ENCODE measurements around the gene WRNIP1.

WRNIP1 gene

DNA sequence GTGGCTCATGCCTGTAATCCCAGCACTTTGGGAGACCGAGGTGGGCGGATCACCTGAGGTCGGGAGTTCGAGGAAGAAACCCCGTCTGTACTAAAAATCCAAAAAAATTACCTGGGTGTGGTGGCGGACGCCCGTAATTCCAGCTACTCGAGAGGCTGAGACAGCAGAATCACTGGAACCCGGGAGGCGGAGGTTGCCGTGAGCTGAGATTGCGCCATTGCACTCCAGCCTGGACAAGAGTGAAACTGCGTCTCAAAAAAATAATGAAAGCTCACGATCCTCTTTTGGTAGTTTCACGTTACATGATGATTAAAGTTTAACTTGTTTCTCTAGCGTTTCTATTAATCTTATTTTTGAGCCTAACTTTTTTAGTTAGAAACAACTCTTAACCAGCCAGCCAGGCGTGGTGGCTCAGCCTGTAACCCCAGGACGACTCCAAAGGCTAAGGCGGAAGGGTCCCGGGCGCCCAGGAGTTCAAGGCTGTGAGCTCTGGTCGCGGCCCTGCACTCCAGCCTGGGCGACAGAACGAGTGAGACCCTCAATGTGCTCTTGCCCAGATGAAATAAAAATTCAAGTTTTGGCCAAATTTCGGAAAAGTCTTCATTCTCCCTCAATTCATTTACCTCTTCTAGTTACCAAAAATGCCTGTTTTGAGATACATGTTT lies 1.2 kb upstream of the WRNIP1 start:
- DNase-seq: no peak

DNA sequence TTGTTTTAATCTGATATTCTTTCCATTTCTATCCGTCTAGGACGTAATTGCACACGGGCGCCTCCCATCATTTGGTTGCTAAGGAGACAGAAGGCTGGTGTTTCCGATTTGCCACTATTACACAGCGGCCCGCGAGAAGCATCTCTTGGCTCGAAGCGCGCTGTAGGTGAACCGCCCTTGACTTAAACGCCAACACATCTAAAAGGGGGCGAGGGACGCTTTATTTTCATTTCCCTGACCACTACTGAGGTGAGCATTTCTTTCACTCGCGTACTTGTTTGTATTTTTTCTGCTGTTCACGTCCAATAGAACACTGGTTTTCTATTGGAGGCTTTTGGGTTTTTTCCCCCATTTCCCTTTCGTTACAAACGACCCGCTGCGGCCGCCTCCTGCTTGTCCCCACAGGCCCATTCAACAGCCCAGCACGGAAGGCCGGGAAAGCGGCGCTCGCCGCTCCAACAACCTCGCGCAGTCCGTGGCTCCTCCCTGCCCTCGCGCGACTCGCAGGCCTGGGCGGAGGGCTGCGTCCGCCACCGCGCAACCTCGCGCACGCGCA lies 505 bp upstream of the WRNIP1 start:
- DNase-seq: peak; percentile 59

DNA sequence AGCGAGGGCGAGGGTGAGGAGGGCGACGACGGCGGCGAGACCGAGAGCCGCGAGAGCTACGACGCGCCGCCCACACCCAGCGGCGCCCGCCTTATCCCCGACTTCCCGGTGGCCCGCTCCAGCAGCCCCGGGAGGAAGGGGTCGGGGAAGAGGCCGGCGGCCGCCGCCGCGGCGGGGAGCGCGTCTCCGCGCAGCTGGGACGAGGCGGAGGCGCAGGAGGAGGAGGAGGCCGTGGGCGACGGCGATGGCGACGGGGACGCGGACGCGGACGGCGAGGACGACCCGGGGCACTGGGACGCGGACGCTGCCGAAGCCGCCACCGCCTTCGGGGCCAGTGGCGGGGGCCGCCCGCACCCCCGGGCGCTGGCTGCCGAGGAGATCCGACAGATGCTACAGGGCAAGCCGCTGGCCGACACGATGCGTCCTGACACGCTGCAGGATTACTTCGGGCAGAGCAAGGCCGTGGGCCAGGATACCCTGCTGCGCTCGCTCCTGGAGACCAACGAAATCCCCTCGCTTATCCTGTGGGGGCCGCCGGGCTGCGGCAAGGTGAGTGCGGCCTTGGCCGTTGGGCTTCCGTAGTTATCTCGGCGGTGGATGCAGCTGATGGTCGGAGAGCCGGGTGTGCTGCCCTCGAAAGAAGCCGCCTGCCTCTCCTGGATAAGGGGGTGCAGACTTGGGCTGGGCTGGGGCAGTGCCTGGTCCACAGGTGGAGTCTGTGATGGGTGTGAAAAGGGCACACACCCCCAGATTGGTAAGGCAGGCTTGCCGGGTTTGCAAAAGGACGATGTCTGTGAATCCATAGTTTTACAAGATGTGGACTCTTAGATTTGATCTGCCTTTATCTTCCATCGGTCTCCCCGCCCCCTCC lies 938 bp downstream of the WRNIP1 start:
- no peak for DNase-seq

DNA sequence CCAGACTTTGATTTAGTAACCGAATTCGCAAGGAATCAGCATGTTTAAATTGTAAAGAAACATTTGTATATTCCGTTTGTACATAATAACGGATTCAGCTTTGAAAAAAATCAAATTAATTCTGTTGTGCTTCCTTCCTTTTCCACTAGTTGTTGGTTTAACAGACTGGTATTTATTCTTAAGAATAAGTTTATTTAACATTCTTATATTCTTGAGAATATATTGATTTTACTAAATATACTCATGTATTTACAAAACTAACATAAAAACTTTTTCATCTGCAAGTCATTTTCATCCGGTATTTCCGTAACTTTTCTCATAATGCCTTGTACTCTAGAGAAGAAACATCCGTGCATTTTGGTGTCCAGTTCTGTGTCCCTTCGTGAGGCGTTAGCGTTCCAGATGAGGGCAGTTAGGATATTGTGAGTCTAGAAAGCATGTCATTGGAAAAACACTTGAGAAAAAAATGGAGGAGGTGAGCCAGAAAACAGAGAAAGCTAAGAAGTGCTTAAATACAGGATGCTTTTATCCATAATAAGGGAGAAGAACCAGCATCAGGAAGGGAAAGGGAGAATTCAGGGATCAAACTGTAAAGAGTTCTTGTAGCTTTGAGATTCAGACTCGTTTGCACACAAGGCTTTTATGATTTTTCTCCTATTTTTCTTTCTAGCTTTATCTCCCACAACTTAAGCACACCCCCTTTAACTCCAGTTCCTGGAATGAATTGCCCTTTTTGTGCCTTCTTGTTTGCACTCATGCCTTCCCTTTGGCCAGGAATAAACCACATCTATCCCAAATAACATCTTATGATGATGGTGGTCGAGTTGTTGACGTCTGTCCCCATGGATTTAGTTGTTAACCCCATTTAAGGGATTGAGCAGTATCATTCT lies 1.8 kb downstream of the WRNIP1 start:
- no peak for DNase-seq

DNA sequence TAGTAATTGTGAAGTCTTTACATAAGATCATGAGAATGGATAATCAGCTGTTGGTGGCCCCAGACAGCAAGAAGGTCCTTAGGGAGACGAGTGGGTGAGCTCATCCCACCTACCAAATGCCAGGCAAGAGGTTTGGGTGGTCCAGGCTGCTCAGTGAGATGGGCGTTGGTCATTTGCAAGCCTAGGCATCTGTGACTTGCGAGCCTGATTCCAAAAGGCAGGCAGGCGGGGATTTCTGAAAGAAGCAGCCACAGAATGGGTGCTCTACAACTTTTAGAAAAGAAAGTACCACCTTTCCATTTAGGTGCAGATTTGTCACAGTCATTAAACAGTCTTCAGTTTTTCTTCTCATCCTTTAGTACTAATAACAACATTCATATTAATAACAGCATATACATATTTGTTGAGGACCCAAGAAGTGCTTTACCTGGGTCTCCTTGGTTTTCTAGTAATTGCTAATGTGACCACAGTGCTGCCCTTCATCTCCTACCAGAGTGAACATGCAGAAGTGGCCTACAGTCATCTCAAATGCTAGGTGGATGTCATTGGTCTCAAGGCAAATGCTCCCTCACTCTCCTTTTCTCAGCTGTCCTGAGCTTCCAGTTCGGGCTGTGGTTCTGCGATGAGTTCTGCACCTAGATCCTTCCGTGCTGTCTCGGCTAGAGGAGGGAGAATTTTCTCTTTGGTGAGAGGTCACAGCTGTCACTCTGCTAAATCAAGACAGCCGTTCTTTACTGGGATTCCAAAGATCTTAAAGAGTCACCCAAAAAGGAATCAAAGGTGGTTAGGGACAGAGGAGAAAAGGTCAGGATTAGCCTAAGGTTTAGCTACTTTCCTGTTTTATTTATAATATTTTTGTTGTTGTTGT lies 2.7 kb downstream of the WRNIP1 start:
- no peak for DNase-seq

DNA sequence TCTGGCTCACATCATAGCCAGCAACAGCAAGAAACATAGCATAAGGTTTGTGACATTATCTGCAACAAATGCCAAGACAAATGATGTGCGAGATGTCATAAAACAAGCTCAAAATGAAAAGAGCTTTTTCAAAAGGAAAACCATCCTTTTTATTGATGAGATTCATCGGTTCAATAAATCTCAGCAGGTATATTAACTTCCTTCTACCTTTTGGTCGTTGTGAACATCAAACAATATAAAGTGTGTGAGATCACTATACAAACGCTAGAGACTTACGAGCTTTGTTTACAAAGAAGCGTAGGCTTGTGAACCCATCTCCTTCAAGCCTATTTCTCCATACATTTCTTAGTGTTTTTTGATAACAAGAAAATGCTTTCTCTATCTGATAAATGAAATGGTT lies 3.5 kb downstream of the WRNIP1 start:
- DNase-seq: no peak

DNA sequence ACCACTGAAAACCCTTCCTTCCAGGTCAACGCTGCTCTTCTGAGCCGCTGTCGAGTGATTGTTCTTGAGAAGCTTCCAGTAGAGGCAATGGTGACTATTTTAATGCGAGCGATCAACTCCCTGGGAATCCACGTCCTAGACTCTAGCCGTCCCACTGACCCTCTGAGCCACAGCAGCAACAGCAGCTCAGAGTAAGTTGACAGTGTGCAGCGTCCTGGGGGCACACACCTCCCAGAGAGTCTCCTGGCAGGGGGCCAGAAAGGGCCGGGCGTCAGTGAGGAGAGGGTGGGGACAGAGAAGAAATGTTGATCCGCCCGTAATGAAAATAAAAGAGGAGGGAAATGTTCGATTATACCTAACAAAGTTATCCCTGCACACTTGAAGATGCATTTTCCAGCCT lies 5.0 kb downstream of the WRNIP1 start:
- DNase-seq: no peak

DNA sequence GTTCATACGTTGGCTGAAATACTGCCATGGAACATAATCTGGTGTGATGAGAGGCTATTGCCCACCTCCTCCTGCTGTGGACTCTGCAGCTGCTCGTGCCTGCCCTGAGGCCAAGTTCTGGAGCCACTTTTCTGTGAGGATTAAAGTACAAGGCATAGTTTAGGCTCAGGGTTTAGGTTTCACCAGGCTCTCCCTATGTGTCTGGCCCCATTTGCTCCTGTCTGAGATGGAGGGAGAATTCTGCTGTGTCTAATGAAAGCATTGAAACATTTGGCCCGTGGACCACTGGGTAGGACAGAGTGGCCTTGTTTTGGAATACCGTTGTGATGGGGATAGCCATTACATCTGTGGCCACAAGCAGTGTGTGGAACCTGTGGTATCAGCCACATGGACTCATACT lies 5.9 kb downstream of the WRNIP1 start:
- no peak for DNase-seq

DNA sequence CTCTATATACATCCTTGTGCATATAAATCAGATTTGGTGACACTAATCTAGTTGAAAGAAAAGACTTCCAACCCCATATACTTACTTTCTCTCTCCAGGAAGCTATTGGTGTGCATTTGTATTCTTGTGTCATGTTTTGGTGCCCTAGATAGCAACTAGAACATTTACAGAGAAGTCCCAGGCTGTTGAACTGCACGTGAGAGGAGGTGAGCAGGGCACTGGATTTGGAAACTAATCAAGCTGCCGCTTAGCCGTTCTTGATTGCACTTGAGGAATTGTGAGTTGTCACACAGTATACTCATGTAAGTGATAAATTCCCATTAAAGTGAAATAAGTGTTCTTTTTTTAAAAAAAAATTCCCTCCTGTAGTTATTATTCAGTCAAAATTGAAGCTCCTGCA lies 7.6 kb downstream of the WRNIP1 start:
- no peak for DNase-seq

DNA sequence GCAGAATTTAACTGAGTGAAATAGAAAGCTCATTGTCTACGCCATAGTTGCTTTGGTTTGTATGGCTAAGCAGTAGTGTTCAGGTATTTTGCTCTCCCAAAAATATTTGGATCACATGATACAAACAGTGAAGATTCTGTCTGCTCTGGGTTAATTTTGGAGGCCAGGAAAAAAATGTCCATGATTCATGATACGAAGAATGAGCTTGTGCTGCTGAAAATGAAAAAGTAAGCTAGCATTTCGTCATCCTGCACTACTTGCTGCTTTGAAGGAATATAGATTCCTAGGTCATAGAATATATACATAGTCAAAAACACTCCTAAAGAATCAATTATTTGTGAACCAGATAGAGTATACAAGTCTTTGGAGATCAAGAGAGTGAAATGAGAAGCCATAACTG lies 8.3 kb downstream of the WRNIP1 start:
- DNase-seq: no peak

DNA sequence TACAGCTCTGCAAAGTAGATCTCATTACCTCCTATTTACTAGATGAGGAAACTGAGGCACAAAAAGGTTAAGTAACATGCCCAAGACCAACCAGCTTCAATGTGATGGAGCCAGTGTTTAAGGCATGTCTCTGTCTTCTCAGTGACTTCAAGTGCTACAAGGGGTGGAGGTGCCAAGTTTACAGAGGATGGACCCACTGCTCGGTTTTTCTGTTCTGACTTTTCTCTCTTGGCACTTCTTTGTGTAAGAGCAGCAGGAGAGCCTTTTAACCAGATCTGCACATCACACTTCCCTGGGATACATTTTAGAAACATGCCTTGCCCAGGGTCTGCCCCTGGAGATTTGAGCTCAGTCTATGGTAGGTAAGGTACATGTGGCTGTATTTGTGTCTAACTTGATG lies 9.8 kb downstream of the WRNIP1 start:
- DNase-seq: no peak

DNA sequence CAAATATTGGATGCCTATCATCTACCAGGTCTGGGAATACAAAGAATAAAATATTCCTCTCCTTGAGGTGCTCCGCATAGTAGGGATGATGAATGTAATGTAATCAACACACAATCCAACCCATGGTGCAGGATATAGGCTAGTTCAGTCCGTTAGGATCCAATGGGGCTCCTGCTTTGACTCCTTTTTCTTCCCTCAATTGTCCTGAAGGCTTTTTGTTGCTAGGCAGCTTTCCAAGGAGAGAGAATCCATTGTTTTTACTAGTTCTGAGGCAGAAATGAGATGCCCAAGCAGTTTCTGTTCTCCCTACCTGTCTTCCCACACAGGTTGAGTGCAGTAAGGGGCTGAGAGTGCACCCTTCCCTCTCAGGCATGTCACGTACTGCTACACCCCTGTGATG lies 12.1 kb downstream of the WRNIP1 start:
- DNase-seq: no peak

DNA sequence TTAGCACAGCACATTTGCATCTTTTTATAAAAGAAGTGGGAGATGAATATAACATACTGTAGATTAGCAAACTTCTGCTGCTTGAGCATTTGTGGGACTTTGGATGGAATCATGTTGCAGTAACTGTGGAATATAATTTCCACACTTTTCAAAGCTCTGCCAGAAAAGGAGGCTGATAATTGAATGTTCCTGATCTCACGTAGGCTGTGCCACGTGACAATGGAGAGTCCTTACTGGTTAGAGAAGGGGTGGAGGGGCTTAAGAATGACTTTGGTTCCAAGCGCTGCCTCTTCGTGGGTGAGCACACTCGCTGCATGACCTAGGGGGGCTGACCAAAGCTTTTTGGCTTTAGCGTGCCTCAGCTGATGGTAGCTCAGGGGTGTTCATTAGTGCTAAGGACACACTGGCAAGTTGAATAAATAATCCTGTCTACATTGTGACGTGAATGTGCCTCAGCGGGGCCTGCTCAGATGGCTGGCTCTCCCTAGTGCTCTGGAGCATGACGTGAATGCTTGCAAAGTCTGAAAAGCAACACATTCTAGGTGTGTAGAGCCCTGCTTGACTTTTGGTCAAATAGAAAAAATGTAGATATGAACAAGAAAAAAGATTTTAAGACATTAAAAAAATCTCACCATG lies 15.0 kb downstream of the WRNIP1 start:
- DNase-seq: no peak

DNA sequence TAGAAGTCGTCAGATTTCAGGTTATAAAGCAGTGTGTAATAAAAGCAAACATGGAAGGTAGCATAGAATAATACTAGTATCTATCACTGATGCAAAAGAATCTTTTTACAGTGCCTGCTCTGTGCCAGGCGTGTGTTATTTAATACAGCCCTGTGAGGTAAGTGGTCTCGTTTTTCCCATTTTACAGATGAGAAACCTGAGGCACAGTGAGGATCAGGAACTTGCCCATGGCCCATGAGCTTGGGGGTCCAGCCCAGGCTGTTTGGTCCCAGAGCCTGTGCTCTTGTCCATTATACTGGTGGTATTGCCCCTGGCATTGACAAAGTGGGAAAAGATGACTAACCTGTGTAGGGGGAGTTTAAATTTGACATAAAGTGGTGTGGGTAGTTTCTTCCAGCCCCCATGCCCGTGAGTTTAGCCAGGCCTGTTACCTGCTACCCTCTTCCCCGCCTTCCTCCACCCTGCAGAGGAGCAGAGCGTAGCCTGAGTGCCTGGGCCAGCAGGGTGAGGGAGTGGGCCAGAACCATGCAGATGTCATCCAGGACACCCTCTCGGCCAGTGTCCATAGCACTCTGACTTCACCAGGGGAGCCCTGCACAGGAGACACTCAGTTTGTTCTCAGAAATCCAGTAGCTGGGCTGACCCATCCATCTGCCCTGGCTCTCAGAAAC lies 16.6 kb downstream of the WRNIP1 start:
- DNase-seq: no peak

DNA sequence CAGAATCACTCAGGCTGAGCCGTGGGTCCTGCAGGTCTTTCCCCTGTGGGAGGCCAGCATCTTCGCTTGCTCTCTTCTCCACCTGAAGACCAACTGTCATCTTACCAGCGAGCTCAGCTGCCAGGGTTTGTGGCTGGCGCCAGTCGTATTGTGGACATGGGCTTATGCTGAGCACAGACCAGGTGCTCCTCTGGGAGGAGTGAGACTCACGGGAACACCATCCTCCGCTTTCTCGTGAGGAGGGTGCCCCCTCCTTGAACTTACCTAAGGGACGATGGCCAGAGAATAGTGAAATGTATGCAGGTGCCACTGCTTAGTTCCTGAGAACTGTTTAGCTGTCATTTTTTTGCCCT lies 17.1 kb downstream of the WRNIP1 start:
- DNase-seq: no peak

DNA sequence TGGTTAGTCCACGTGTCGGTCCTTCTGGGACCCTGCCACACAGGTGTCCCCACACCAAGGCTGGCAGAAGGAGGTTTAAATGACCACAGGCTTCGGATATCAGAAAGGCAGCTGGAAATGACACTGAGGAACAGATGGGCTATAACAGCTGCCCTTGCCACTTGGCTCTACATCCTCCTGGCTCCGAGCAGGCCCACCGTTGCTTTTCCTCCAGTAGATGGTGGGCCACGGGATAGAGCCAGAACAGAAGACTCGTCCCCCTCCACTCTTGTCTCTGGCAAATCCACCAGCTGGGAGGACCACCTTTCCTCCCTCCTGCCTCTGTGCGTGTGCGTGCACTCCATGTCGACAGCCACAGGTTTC lies 17.6 kb downstream of the WRNIP1 start:
- DNase-seq: peak; percentile 38

DNA sequence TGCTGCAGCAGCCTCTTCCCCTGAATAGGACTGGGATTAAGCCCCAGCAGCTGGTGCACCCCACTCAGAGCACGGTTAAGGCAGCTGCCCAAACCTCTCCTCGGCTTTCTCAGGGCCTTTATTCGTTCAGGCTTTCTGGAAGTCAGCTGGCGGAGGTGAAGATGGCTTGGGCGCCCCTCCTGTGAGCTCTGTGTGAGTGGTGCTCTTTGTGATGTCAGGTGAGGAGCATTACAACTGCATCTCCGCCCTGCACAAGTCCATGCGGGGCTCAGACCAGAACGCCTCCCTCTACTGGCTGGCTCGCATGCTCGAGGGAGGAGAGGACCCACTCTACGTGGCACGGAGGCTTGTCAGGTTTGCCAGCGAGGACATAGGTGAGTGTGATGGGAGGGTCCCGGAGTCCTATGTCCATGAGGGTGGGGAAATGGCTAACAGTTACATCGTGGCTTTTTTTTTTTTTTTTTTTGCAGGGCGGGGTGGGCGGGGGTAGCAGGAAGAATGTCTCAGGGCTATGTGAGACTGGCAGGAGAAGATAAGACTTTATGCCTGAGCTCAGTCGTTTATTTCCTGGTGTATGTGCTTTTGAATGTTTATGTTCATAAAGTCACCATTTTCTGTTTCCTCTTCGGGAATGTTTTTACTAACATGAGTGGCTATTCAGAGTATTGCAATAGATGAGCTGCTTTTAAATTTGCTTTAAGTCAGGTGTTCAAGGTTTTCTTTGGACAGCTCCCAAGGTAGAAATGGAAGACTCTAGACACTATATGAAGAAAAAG lies 18.2 kb downstream of the WRNIP1 start:
- no peak for DNase-seq

DNA sequence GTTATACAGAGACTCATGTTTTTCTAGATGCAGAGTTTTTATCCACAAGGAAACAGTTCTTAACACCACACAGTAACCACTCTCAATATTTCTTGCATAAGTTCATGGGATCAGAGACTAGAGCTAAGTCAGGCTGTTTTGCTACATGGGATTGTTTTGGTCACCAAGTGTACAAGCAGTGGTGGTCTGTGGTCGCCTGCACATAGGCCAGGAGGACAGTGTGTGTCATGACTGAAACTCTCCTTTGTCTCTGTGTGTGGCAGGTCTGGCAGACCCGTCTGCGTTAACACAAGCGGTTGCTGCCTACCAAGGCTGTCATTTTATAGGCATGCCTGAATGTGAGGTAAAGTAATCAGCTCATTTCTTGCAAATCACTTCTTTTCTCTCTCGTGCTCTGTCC lies 18.9 kb downstream of the WRNIP1 start:
- DNase-seq: no peak

DNA sequence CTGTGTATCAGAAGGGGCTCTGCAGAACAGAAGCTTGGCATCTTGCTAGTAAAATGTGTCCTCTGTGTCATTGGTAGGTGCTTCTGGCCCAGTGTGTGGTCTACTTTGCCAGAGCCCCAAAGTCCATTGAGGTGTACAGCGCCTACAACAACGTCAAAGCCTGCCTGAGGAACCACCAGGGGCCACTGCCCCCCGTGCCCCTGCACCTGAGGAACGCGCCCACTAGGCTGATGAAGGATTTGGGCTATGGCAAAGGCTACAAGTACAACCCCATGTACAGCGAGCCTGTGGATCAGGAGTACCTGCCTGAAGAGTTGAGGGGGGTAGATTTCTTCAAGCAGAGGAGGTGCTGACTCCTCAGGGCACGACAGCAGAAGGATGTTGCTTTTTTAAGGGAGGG lies 19.7 kb downstream of the WRNIP1 start:
- no peak for DNase-seq

DNA sequence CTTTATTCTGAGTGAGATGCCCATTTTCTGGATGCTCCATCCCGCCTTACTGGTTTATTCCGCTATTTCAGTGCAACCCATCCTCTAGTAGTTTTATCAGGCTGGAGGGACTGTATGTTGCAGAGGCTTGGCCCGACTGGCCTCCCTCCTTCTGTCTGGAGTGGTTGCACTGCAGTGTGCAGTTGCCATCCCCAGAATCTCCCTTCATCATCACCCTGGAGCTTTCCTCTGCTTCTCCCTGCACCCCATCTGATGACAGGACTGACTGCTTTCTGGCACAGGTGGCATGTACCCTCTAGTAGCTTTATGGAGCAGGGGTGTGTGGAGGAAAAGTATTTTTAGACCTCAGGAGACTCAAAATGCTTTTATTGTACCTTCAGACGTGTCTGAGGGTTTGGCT lies 21.1 kb downstream of the WRNIP1 start:
- no peak for DNase-seq
